SU-DHL-6 (cell line): Measurements from ENCODE around the gene NT5DC2.

Experiments used
- EZH2phosphoT487 ChIP-seq: fragments of 200-600 bp; sonication (generic), shearing (Covaris generic); conservative IDR thresholded peaks from 2 replicates; pipeline ENCODE4 v1.6.1; 2018; ENCODE audit warnings: mild to moderate bottlenecking, antibody characterized with exemption, low read length, moderate library complexity, mixed read lengths
- TF ChIP-seq, protein P1 (sequence below): fragments of 200-600 bp; sonication (generic); IDR thresholded peaks from one replicate; pipeline ENCODE4 v1.5.1; 2017; ENCODE audit warnings: antibody characterized with exemption, mild to moderate bottlenecking, low read length, moderate library complexity; ENCODE audit not compliant: insufficient read depth, poor library complexity, severe bottlenecking

DNA sequence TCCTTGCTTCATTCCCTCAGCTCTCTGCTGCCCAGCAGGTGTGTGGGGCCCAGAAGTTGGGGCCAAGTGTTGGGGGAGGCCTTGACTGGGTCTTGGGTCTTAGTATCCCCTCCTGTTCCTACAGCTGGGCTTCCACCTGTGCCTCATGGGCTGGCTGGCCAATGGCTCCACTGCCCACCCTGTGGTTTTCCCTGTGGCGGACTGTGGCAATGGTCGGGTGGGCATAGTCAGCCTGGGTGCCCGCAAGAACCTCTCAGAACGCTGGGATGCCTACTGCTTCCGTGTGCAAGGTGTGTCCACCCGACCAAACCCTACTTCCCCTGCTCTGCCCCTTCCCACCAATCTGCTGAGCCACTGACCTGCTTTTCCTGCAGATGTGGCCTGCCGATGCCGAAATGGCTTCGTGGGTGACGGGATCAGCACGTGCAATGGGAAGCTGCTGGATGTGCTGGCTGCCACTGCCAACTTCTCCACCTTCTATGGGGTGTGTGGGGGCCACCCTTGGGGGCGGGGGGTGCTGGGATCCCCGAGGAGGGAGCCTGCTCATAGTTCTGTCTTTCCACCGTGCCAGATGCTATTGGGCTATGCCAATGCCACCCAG is 10.9 kb downstream of the NT5DC2 start:
- TF ChIP-seq, protein P1, sequence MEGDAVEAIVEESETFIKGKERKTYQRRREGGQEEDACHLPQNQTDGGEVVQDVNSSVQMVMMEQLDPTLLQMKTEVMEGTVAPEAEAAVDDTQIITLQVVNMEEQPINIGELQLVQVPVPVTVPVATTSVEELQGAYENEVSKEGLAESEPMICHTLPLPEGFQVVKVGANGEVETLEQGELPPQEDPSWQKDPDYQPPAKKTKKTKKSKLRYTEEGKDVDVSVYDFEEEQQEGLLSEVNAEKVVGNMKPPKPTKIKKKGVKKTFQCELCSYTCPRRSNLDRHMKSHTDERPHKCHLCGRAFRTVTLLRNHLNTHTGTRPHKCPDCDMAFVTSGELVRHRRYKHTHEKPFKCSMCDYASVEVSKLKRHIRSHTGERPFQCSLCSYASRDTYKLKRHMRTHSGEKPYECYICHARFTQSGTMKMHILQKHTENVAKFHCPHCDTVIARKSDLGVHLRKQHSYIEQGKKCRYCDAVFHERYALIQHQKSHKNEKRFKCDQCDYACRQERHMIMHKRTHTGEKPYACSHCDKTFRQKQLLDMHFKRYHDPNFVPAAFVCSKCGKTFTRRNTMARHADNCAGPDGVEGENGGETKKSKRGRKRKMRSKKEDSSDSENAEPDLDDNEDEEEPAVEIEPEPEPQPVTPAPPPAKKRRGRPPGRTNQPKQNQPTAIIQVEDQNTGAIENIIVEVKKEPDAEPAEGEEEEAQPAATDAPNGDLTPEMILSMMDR, result no peak
- no peak for TF ChIP-seq EZH2phosphoT487
